Neutrophil (primary cell): ENCODE data around the gene THAP4.
"Not testable (repeated sequence)": the region's sequence is repeated elsewhere in the genome, so short reads cannot be mapped to it uniquely, and the experiment has no call there.

Experiments used
- H3K27ac ChIP-seq: fragments of 200-600 bp; sonication (generic); 2 replicates; pipeline ENCODE4 v1.5.1; 2016; ENCODE audit warnings: mild to moderate bottlenecking, moderate library complexity
- H3K27me3 ChIP-seq: fragments of 200-600 bp; sonication (generic); 2 replicates; pipeline ENCODE4 v1.6.0; 2016; ENCODE audit warnings: mild to moderate bottlenecking
- H3K36me3 ChIP-seq: fragments of 200-600 bp; sonication (generic); 2 replicates; pipeline ENCODE4 v1.5.1; 2017
- H3K4me1 ChIP-seq, 2 experiments: fragments of 200-600 bp in 1 of 2; sonication (generic) in 1 of 2; 1 replicate in 1 of 2; 2 replicates in 1 of 2; pipeline versions ENCODE4 v1.5.1 to v1.6.1; 2013 to 2016; ENCODE audit warnings: low read depth in 1 of 2, low read length in 1 of 2, mild to moderate bottlenecking in 1 of 2, moderate library complexity in 1 of 2; ENCODE audit not compliant: control insufficient read depth in 1 of 2, insufficient read depth in 1 of 2
- H3K4me3 ChIP-seq, 2 experiments: fragments of 200-600 bp in 1 of 2; sonication (generic) in 1 of 2; 1 replicate in 1 of 2; 2 replicates in 1 of 2; pipeline ENCODE4 v1.5.1; 2013 to 2016; ENCODE audit warnings: low read depth in 1 of 2, low read length in 1 of 2, mild to moderate bottlenecking in 1 of 2, moderate library complexity in 1 of 2
- H3K9me3 ChIP-seq: fragments of 200-600 bp; sonication (generic); 2 replicates; pipeline ENCODE4 v1.5.1; 2016
- TF ChIP-seq, protein P1 (sequence below): fragments of 200-600 bp; sonication (generic); IDR thresholded peaks from 2 replicates; pipeline ENCODE4 v1.5.1; 2016; ENCODE audit warnings: antibody characterized with exemption

Gene THAP4

DNA sequence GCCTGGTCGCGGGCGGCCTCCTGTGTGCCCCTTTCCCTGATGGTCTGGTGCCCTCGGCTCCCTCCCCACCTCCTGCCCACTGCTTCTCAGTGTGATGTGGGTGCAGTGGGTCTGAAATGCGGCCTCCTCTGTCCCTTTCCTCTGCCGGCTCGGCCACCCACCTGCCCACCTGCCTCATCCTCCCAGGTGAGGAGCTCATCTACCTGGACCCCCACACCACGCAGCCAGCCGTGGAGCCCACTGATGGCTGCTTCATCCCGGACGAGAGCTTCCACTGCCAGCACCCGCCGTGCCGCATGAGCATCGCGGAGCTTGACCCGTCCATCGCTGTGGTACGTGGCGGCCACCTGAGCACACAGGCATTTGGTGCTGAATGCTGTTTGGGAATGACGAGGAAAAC lies 31.4 kb upstream of the THAP4 start:
- Histone ChIP-seq H3K9me3 (no peaks in the 10 kb centered on the region), H3K4me3 (no peak overlapping the region), H3K27ac (no peak overlapping the region), H3K27me3 (no peaks in the 10 kb centered on the region), H3K36me3 (peaks cover 70% of the 10 kb centered on the region), H3K4me1 (no peaks in the 10 kb centered on the region)
- TF ChIP-seq, protein P1, sequence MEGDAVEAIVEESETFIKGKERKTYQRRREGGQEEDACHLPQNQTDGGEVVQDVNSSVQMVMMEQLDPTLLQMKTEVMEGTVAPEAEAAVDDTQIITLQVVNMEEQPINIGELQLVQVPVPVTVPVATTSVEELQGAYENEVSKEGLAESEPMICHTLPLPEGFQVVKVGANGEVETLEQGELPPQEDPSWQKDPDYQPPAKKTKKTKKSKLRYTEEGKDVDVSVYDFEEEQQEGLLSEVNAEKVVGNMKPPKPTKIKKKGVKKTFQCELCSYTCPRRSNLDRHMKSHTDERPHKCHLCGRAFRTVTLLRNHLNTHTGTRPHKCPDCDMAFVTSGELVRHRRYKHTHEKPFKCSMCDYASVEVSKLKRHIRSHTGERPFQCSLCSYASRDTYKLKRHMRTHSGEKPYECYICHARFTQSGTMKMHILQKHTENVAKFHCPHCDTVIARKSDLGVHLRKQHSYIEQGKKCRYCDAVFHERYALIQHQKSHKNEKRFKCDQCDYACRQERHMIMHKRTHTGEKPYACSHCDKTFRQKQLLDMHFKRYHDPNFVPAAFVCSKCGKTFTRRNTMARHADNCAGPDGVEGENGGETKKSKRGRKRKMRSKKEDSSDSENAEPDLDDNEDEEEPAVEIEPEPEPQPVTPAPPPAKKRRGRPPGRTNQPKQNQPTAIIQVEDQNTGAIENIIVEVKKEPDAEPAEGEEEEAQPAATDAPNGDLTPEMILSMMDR: no peak

DNA sequence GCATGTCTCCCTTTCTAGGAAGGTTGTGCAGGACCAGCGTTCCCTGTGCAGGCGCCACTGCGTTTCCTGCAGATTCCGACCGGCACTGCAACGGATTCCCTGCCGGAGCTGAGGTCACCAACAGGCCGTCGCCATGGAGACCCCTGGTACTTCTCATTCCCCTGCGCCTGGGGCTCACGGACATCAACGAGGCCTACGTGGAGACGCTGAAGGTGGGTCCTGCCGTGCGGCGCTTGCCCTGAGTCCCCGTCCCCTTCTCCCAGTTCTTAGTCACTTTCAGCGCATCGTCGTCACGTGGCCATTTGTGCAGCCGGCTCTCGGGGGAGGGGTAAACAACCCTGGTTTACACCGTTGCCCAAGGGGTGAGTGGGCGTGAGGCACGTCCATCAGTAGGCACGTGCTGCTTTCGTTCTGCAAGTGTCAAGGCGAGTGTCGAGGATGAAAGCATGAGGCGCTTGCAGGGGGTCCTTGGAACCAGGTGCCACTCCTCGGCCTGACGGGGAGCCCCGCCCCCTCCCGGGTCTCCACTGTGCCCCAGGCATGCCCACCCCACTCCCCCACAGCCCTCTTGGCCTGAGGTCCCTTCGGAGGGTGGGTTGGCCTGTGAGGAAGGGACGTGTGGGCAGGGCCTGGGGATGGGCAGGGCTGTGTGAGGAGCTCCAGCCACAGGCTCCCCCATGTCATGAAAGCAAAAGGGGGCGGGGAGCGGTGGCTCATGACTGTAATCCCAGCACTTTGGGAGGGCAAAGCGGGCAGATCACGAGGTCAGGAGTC lies 29.9 kb upstream of the THAP4 start:
- Histone ChIP-seq H3K4me3 (no peak overlapping the region), H3K27ac (no peak overlapping the region), H3K4me1 (no peaks in the 10 kb centered on the region), H3K9me3 (no peaks in the 10 kb centered on the region), H3K27me3 (no peaks in the 10 kb centered on the region), H3K36me3 (peaks cover 66% of the 10 kb centered on the region)
- TF ChIP-seq, protein P1: no peak

- H3K4me1 ChIP-seq: no peaks in the 10 kb centered on the region
- H3K27ac ChIP-seq: no peak overlapping the region
- H3K4me3 ChIP-seq: no peak overlapping the region
- H3K27me3 ChIP-seq: no peaks in the 10 kb centered on the region
- TF ChIP-seq, protein P1: no peak
- H3K36me3 ChIP-seq: peaks cover 64% of the 10 kb centered on the region
- no peaks in the 10 kb centered on the region for H3K9me3 ChIP-seq
These were observed 28.9 kb upstream of the THAP4 start for GRCh38 chr2:241665731-241666440.

DNA sequence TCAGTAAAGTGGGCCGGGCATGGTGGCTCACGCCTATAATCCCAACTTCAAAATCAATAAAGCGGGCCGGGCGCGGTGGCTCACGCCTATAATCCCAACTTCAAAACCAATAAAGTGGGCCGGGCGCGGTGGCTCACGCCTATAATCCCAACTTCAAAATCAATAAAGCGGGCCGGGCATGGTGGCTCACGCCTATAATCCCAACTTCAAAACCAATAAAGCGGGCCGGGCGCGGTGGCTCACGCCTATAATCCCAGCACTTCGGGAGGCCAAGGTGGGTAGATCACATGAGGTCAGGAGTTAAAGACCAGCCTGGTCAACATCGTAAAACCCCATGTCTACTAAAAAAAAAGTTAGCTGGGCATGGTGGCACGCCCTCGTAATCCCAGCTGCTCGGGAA lies 25.8 kb upstream of the THAP4 start:
- not testable (repeated sequence) for H3K27ac ChIP-seq, H3K9me3 ChIP-seq, H3K27me3 ChIP-seq, H3K4me3 ChIP-seq, H3K4me1 ChIP-seq
- peaks cover 64% of the 10 kb centered on the region for H3K36me3 ChIP-seq

GRCh38 chr2:241660593-241661213 lies 23.7 kb upstream of the THAP4 start:
- no peaks in the 10 kb centered on the region for H3K27me3 ChIP-seq
- H3K27ac ChIP-seq: no peak overlapping the region
- TF ChIP-seq, protein P1: no peak
- no peak overlapping the region for H3K4me3 ChIP-seq
- peaks cover 69% of the 10 kb centered on the region for H3K36me3 ChIP-seq
- H3K4me1 ChIP-seq: no peaks in the 10 kb centered on the region
- H3K9me3 ChIP-seq: no peaks in the 10 kb centered on the region
